GM18867 (cell line): ENCODE measurements around the gene EXOC5.
"Not testable (repeated sequence)": the region's sequence is repeated elsewhere in the genome, so short reads cannot be mapped to it uniquely, and the experiment has no call there.

Source experiments
- ATAC-seq: cut with Tn5 transposase; IDR thresholded peaks from one replicate; pipeline ENCODE4 v1.9.1; 2021; ENCODE audit warnings: mild to moderate bottlenecking, moderate library complexity; ENCODE audit not compliant: unreplicated experiment

EXOC5 gene

DNA sequence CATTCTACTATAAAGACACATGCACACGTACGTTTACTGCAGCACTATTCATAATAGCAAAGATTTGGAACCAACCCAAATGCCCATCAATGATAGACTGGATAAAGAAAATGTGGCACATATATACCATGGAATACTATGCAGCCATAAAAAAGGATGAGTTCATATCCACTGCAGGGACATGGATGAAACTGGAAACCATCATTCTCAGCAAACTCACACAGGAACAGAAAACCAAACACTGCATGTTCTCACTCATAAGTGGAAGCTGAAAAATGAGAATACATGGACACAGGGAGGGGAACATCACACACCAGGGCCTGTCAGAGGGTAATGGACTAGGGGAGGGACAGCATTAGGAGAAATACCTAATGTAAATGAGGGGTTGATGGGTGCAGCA lies 10.5 kb downstream of the EXOC5 start:
- ATAC-seq, result not testable (repeated sequence)

DNA sequence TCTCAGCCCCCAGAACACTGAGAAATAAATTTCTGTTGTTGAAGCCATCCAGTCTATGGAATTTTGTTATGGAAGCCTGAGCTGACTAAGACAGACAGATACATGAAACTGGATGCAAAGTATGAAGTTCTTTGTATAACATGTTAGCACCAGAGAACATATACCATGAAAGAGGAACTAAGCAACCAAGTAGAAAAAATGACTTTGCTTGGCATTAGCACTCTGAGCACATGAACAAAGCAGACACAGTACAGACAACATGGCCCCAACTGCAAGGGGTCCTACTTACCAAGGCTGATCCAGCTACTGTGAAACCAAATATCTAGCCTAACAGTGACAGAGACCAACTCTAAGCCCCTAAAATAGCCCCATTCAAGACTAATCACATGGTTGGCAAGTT lies 13.8 kb downstream of the EXOC5 start:
- ATAC-seq, result peak; percentile 87

DNA sequence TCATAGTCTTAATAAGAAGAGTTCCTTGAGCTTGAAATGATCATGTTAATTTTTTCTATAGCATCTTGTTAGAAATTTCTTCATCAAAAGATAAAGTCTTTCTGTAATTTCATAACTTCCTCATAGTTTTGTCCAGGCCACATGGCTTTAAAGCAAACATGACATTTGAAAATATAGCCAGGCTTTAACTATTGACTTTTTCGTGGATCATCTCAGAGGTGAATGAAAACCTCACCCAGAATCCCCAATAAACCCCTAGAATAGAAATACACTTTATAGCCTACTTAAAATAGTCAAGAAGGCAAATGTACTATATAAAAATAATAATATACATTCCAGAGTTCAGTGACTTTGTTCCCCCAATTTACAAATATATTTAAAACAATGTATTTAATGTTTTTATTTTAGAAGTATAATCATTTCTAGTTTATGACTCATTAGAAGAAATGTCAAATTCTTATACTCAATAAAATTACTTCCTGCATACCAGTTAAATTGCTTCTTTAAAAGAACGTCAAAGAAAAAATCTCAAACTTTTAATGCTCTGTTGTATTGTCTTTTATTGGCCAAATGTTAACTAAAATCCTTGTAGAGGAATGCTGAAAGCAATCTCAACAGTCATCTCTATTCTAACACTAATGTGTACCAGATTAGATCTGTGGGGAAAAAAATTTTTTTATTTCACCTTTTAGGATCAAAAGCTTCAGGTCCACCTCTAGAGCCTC lies 21.6 kb downstream of the EXOC5 start:
- no peak for ATAC-seq

DNA sequence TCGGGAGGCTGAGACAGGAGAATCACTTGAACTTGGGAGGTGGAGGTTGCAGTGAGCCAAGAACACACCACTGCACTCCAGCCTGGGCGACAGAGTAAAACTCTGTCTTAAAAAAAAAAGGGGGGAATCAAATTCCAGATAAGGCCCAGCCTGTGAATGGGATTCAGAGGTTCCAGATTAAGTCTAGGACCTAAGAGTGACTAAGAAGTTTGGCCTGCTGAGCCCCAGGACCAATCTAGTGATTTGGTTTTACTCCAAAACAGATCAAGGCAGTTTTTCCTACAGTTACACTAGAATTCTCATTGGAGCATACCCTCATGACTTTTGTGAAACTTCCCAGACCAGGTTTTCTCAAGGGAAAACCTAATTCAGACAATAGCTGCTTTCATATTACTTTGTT lies 22.8 kb downstream of the EXOC5 start:
- ATAC-seq, result no peak

- ATAC-seq, result no peak
Measured at GRCh38 chr14:57244106-57244505, 24.6 kb downstream of the EXOC5 start.

GRCh38 chr14:57243320-57243719 lies 25.4 kb downstream of the EXOC5 start:
- ATAC-seq, result no peak

DNA sequence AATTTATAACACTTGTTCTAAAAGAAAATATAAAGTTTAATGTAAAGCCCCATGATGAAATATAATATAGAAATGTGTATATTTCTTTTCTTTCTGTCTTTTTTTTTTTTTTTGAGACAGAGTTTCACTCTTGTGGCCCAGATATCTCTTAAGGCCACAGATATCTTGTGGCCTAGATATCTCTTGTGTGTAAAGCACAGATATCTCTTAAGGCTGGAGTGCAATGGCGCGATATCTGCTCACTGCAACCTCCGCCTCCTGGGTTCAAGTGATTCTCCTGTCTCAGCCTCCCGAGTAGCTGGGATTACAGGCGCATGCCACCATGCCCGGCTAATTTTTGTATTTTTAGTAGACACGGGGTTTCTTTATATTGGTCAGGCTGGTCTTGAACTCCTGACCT lies 28.6 kb downstream of the EXOC5 start:
- ATAC-seq, result not testable (repeated sequence)

DNA sequence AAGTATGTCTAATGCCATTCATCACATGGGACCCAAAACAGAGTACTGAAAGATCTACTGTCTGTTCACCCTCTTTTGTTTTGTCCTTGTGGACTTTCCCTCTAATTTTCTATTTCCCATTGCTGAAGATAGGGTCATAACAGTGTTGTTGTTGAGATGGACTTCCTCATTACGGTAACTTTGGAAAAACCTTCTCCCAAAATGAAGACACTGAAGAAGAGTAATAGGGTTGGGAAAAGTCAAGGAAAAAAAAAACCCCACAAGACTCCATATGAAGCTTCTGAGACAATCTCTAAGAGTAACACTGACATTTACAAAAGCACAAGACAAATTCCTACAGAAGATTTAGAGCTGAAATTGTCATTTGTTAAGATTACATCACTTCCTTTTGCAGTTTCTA lies 36.7 kb downstream of the EXOC5 start:
- ATAC-seq, result no peak

- not testable (repeated sequence) for ATAC-seq
Measured at GRCh38 chr14:57228320-57228719, 40.4 kb downstream of the EXOC5 start.

DNA sequence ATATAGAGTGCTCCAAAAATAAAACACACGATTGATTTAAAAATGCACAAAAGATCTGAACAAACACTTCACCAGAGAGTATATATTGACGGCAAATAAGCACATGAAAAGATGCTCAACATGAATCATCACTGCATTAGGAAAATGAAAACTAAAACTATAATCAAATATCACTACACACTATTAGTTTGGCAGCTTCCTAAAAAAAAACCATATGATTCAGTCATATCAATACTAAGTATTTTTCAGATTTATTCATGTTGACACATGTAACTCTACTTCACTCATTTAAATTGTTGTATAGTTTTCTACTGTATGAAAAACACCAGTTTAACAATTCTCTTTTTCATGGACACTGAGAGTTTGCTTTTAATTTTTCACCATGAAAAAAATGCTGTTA lies 41.6 kb downstream of the EXOC5 start:
- ATAC-seq, result peak; percentile 48

DNA sequence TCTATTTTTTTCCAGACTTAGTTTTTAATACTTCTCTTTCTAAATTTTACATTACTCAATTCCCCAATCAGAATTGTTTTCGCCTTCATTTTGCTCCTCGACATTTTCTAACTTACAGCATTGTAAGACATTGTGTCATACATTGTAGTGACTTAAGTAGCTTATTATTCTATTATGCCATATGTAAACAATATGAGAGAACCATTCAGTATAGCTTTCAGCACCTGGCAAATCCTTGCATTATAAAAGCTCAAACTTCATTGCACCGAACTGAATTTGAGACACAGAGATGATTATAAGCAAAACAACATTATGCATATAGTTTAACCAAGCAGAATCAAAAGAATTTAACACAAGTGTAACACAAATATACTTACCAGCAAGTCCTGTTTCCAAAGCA lies 46.8 kb downstream of the EXOC5 start:
- ATAC-seq, result no peak

DNA sequence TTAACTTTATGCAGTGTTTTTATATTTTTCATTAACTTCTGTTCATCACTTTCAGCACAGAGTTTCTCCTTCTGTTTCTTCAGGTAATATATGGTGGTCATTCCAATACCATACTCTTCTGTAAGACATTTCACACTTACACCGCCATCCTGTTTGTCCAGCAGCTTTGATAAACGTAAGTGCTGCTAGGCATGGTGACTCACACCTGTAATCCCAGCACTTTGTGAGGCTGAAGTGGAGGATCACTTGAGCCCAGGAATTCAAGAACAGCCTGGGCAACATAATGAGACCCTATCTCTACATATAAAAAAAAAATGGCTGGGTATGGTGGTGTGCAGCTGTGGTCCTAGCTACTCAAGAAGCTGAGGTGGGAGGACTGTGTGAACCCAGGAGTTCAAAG lies 55.8 kb downstream of the EXOC5 start:
- no peak for ATAC-seq

GRCh38 chr14:57209561-57209960 lies 59.1 kb downstream of the EXOC5 start:
- ATAC-seq, result no peak

GRCh38 chr14:57205938-57206337 lies 62.8 kb downstream of the EXOC5 start:
- ATAC-seq, result no peak

GRCh38 chr14:57202672-57203071 lies 66.0 kb downstream of the EXOC5 start:
- not testable (repeated sequence) for ATAC-seq

DNA sequence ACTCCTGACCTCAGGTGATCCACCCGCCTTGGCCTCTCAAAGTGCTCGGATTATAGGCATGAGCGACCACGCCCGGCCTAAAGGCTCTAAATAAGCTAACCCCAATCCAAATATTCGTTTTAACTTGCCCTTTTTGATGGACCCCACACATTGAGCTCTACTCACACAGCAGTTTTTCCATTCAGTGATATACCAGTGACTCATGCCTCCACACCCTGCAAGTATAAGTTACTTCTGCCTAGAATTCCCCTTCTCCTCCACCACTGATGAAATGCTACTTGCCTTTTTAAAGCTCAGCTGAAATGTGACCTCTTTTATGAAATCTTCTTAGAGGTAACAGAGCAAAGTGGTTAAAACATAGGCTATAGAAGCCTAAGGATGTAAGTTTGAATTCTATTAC lies 68.8 kb downstream of the EXOC5 start:
- no peak for ATAC-seq

- no peak for ATAC-seq
Measured at GRCh38 chr14:57189070-57189469, 79.6 kb downstream of the EXOC5 start.

GRCh38 chr14:57182760-57183503 lies 85.8 kb downstream of the EXOC5 start:
- ATAC-seq, result no peak

DNA sequence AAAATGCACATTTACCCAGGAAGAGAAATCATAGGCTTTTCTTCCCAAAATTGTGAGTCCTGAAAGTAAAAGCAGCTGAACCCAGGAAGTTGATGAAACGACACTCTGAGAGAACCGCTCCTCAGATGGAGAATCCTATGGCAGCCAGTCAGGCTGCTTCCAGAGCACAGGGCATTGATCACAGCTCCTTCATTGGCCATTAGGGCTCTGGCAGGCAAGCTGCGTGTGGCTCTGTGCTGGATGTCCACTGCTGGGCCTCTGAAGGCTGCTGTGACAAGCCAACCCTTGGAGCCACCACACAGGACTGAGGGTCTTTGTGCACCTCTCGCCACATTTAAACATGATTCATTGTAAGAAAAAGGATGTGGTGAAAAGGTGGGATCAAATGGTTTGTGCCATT lies 89.4 kb downstream of the EXOC5 start:
- no peak for ATAC-seq

- ATAC-seq, result no peak
Measured at GRCh38 chr14:57174466-57174865, 94.2 kb downstream of the EXOC5 start.

GRCh38 chr14:57171903-57172302 lies 96.8 kb downstream of the EXOC5 start:
- no peak for ATAC-seq

- no peak for ATAC-seq
Measured at GRCh38 chr14:57171363-57171762, 97.3 kb downstream of the EXOC5 start.
